Brain microvascular endothelial cell (primary cell): ENCODE measurements around the gene AP2A1.

ENCODE experiments used
- DNase-seq: peaks from one replicate; pipeline ENCODE4 v3.0.0-alpha.2; 2020
- H3K27ac ChIP-seq: fragments of 250-450 bp; sonication (Bioruptor Pico); 2 replicates; pipeline ENCODE4 v1.5.1; 2020; ENCODE audit warnings: mild to moderate bottlenecking, moderate library complexity
- H3K27me3 ChIP-seq: fragments of 250-450 bp; sonication (Bioruptor Pico); replicated peaks from 2 replicates; pipeline ENCODE4 v1.5.1; 2020; ENCODE audit warnings: mild to moderate bottlenecking
- H3K36me3 ChIP-seq: fragments of 250-450 bp; sonication (Bioruptor Pico); replicated peaks from 2 replicates; pipeline ENCODE4 v1.5.1; 2020; ENCODE audit warnings: mild to moderate bottlenecking
- H3K4me3 ChIP-seq: 2 replicates; pipeline ENCODE4 v1.5.1; 2011; ENCODE audit warnings: low read depth, mild to moderate bottlenecking, control low read depth, low read length, moderate library complexity
- in situ Hi-C: cut with HindIII; loops from 2 replicates; pipeline ENCODE4 v1.10.0; 2017; ENCODE audit warnings: low sequenced_read_pairs, low pct_ligation_motif_present
- TF ChIP-seq, protein P1 (sequence below): IDR thresholded peaks from 2 replicates; pipeline ENCODE4 v1.5.1; 2011; ENCODE audit warnings: low read depth, mild to moderate bottlenecking, moderate library complexity, low read length, control low read depth, inconsistent platforms; ENCODE audit errors: missing control alignments

The AP2A1 gene

GRCh38 chr19:49802836-49803528 lies 36.2 kb downstream of the AP2A1 start:
- TF ChIP-seq, protein P1, sequence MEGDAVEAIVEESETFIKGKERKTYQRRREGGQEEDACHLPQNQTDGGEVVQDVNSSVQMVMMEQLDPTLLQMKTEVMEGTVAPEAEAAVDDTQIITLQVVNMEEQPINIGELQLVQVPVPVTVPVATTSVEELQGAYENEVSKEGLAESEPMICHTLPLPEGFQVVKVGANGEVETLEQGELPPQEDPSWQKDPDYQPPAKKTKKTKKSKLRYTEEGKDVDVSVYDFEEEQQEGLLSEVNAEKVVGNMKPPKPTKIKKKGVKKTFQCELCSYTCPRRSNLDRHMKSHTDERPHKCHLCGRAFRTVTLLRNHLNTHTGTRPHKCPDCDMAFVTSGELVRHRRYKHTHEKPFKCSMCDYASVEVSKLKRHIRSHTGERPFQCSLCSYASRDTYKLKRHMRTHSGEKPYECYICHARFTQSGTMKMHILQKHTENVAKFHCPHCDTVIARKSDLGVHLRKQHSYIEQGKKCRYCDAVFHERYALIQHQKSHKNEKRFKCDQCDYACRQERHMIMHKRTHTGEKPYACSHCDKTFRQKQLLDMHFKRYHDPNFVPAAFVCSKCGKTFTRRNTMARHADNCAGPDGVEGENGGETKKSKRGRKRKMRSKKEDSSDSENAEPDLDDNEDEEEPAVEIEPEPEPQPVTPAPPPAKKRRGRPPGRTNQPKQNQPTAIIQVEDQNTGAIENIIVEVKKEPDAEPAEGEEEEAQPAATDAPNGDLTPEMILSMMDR = no peak
- no peak for DNase-seq
- H3K36me3 ChIP-seq = peaks cover 70% of the 10 kb centered on the region
- in situ Hi-C loops = no loop called here
- H3K4me3 ChIP-seq = no peak overlapping the region
- H3K27ac ChIP-seq = no peak overlapping the region
- H3K27me3 ChIP-seq = no peaks in the 10 kb centered on the region

- Histone ChIP-seq H3K27me3 (no peaks in the 10 kb centered on the region), H3K36me3 (peaks cover 68% of the 10 kb centered on the region), H3K4me3 (no peak overlapping the region), H3K27ac (no peak overlapping the region)
- TF ChIP-seq, protein P1 = no peak
- in situ Hi-C loops = no loop called here
- DNase-seq = no peak
These were observed 36.7 kb downstream of the AP2A1 start for GRCh38 chr19:49803529-49803856.

DNA sequence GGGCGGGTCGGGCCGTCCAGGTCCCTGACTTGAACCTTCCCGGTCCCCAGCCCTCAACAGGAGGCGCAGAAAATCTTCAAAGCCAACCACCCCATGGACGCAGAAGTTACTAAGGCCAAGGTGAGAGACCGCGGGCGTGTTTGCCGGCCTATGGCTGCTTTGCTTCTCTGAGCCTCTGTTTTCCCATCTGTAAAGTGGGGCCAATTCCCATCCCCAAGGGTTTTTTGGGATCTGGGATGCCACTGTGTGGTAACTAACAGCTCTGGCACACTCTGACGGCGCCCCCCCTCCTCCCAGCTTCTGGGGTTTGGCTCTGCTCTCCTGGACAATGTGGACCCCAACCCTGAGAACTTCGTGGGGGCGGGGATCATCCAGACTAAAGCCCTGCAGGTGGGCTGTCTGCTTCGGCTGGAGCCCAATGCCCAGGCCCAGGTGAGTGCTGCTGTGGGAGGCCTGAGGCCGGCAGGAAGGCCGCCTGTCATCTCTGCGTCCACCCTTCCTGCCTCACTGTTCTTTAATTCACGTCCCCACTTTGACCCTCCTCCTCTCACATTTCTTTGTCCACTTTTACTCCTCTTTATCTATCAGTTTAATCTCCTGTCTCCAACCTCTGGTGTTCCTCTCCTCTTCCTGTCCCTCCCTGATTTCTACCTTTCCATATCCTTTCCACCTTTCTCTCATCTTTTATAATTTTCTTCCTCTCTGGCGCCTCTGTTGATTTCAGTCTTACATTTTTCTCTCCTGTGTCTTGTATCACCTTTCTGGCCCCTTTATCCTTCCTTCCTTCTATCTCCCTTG lies 39.2 kb downstream of the AP2A1 start:
- DNase-seq = no peak
- TF ChIP-seq, protein P1 = no peak
- Histone ChIP-seq H3K27me3 (no peaks in the 10 kb centered on the region), H3K4me3 (no peak overlapping the region), H3K36me3 (peaks cover 42% of the 10 kb centered on the region), H3K27ac (no peak overlapping the region)
- in situ Hi-C loops = no loop called here

- peaks cover 39% of the 10 kb centered on the region for H3K36me3 ChIP-seq
- H3K4me3 ChIP-seq = no peak overlapping the region
- TF ChIP-seq, protein P1 = no peak
- H3K27me3 ChIP-seq = no peaks in the 10 kb centered on the region
- no peak for DNase-seq
- H3K27ac ChIP-seq = no peak overlapping the region
- in situ Hi-C loops = no loop called here
These were observed 39.8 kb downstream of the AP2A1 start for GRCh38 chr19:49806620-49806959.

DNA sequence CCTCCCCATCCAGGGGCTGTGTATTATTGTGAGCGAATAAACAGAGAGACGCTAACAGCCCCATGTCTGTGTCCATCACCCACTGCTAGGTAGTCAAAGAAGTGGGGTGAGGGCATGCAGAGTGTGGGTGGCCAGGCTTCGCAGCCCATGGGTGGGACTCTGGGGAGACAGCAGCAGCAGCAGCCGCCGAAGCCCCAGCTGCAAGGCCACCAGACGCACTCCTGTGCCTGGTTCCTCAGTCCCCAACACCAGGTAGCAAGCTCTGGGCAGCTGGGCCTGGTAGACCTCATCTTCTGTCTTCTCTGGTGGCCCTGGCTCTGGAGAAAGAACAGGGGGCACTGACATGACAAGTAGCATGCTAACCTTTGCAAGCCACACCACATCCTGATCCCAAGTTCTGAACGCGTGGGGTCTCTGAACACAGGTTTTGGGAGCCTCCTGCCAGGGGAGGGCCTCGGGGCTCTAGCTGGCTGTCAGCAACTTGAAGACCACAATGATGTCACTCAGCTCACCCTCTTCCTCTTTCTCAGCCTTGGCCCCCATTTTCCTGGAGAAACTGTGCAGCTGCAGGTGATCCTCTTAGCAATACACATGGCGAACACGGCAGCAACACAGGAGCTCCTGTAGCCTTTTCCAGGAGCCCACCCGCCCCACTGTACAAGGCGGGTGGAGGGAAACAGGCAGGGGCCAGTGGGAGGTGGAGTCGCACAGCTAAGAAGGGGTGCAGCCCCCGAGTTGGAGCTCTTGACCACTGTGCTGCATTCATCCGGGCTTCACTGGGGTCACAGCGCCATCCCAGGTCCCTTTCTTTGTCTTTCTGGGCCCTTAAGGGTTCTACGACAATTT lies 40.5 kb downstream of the AP2A1 start:
- TF ChIP-seq, protein P1 = no peak
- no peak for DNase-seq
- H3K27ac ChIP-seq = no peak overlapping the region
- H3K4me3 ChIP-seq = no peak overlapping the region
- in situ Hi-C loops = no loop called here
- H3K27me3 ChIP-seq = no peaks in the 10 kb centered on the region
- peaks cover 39% of the 10 kb centered on the region for H3K36me3 ChIP-seq
